CD4-positive, alpha-beta T cell treated with Interleukin-15 for 4 hours (primary cell): ENCODE measurements around the gene WDR37.

ENCODE experiments used
- DNase-seq: peaks from one replicate; pipeline ENCODE4 v3.0.0-alpha.2; 2020; ENCODE audit warnings: low spot score

Gene WDR37

DNA sequence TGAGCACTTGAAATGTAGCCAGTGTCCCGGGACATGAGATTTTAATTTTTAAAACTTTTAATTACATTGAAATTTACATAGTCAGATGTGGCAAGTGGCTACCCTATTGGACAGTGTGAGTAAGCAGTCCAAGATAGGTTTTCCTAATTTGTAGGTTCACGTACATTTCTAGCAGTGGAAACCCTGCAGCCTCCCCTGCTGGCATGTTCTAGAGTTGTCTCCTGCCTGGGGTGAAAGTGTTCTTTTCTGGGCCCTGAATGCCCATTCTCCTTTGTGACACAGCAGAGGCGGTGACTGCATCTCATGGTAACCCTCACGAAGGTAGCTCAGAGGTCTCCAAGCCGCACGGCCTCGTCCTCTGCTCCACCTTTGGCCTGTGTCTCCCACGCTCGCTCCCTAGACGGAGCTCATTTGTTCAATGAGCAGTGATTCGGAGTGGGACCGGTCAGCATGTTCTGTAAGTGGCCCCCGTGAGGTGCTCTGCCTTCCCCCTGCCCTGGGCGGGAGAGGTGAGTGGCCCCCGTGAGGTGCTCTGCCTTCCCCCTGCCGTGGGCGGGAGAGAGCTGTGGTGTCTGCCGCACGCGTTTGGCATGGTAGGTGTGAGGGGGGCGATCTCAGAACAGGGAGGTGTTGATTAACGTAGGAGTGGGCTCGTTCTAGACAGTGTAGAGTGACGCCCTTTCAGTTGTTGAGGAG, 18.0 kb downstream of the WDR37 start:
- DNase-seq = no peak

DNA sequence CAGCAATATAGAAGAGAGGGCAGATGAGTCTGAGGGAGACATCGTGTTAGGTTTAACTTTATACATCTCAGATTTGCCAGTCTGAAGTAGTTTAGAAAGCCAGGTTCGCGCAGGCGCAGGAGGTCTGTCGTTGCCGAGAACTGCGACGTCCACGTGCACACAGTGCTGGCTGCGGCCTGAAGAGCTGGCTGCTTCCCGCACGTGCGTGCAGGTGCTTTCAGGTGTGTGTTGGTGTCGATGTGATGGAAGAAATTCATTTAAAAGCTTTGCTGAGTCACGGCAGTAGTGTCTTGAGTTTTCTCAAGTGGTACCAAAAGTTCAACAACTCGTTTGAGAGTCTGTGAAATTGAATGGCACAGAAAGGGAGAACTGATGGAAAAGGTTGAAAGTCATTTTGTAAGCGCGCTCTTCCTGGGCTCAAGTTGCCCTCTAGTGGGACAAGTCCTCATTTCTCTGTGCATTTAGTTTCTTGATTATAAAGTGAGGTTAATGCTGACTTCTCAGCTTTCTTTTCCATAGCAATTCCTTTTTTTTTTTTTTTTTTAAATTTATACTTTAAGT, 18.6 kb downstream of the WDR37 start:
- DNase-seq = peak; percentile 16

DNA sequence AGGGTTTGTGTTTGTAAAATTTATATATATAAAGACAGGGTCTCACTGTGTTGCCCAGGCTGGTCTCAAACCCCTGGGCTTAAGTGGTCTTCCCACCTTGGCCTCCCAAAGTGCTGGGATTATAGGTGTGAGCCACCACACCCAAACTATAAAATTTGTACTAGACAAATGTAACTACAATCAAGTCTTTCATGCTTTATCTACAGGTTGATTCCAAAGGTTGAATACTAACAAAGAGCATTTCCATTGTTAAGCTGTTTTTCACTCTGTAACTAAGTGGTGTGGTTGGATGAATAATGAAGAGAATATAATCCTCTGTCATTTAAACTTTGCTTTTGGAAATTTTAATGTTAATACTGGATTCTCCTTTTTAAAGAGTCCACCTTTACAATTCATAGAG, 22.5 kb downstream of the WDR37 start:
- DNase-seq = no peak

DNA sequence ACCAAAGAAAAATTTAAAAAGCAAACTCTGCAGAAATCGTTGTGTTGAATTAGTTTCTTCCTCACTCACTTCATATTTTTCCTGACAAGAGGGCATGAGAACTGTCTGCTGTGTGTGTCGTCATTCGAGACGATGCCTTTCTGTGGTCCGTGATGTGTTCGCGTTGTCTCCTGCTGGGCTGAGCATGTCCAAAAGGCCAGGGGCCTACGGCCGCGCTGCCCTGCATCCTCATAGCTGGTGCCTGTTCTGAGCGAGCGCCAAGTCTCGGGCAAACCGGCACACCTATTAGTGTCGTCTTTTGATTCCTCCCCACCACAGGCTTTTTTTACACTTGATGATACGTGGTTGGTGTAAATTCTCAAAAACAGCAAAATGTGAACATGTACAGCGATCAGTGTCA, 27.4 kb downstream of the WDR37 start:
- DNase-seq = no peak

DNA sequence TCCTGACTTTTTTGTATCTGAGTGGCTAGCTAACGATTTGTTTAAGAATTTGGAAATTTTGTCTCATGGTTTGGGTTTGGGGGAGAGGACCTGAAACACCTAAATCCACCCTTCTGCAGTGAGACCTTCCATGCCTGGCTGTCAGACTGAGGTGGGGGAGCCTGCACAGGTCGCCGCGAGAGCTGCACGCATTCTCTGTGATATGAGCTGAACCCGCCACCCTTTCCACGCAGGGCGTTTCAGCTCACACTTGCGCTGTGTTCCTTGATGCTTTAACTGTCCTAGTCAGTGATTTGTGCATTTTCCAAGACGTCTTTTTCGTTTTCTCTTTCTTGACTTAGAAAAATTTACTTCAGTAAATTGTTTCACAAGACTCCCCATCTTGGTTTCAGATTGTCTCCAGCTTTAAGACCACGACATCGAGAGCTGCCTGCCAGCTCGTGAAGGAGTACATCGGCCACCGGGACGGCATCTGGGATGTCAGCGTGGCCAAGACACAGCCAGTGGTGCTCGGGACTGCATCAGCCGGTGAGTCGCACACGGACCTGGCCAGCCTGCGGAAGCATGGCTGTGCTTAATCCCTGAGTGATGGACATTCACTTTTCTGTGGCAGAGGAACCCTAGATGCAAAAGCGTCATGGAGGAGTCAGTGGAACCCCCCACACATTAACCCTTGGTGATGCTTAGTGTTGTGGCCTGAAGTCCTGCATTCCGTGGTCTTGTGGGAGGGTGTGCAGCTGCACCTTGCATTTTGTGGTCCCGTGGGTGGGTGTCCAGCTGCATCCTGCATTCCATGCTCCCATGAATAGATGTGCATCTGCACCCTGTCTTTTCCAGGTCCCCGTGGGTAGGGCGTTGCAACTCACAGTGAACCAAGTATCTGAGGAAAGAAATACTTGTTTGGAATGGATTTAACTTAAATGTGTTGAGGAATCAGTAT, 28.1 kb downstream of the WDR37 start:
- DNase-seq = no peak

DNA sequence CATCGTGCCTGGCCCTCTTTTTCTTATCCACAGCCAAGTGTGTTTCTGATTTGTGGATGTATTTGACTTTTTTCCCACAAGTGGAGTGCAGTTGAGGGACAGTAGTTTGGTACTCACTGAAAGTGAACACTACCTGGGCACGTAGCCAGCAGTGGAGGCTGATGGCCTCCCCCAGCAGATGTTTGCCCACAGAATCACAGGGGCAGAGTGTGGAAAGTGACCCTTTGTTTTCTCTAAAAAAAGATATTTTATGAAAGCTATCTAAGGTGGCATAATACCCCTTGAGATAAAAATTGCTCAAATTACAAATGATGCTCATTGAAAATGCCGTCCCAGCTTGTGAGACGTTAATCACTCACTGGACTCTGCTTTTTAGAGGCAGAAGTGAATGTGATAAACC, 29.1 kb downstream of the WDR37 start:
- no peak for DNase-seq

DNA sequence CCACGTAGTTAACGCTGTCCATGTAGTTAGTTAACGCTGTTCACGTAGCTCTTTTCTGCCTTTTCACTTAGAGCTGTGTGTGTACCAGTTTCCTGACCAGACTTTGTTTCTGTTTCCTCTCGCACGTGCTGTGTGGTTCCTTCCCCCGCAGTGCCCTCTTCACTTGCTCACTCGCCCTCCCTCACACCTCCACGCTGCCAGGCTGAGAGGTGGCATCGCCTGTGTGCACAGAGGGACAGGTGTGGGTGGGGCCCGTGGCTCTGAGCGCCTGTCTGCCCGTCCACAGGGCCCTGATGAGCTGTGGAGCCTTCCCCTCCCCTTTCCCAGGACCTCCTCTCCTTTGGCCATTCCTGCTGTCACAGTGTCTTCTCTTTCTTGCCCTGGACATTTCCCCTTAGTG, 30.6 kb downstream of the WDR37 start:
- DNase-seq = no peak

DNA sequence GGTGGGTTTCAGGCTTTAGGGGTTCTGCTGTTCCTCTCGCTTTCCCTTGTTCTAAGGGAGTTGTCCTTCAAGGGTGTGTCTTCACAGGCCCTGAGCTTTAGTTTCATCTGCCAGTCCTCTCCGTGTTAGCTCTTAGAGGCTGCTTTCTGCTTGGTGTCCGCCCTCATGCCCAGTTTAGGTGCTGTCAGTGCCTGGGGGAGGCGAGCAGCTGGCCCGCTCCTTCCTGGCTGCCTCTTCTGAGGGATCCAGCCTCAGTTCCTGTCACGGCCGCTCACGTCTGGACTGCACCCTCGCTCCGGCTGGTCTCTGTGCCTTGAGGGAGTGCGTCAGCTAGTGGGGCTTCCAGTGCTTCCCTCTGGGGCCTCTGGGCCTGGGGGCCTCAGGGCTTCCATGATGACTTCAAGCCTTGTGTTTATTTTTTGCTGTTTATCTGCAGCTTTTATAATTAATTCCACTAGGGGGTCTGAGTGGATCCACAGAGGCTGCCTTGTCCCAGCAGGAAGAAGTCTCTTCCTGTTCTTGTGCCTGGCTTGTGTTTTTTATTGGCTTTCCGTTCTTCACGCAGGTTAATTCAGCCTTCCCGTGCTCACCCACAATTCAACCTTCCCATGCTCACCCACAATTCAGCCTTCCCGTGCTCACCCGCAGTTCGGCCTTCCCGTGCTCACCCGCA, 33.0 kb downstream of the WDR37 start:
- no peak for DNase-seq

DNA sequence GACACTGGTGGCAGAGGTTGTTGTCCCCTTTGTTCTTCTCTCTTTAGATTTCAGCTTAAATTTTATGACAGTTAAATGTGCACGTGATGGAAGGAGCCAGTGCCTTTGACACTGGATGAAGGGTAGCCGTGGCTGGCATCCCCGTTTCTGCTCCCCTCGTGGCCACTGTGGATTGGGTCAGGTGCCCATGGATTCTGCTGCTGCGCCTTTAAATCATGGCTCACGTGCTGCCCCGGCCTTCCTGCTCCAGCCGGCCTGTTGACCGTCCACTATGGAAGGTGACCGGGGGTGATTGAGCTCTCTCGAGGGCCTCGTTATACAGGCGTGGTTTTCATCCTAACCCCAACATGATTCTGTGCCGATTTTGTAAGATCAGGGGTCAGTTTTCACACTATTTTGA, 34.5 kb downstream of the WDR37 start:
- no peak for DNase-seq

DNA sequence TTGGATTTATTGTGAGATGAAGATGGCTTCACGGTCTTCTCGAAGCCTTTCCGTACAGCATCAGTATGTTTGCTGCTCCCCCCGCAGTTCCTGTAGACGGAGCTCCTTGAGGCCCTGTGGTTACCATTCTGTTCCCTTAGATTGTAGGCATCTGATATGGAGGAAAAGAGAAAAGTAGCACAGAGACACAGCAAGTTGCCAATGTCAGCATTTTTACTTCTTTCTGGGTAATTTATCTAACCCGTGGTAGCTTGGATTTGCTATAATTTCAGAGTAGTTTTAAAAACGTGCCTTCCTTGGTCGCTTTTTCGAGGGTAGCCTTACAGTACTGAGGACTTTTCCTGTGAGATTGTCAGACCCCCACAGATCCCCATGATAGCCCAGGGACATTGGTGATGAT, 37.5 kb downstream of the WDR37 start:
- DNase-seq = no peak

DNA sequence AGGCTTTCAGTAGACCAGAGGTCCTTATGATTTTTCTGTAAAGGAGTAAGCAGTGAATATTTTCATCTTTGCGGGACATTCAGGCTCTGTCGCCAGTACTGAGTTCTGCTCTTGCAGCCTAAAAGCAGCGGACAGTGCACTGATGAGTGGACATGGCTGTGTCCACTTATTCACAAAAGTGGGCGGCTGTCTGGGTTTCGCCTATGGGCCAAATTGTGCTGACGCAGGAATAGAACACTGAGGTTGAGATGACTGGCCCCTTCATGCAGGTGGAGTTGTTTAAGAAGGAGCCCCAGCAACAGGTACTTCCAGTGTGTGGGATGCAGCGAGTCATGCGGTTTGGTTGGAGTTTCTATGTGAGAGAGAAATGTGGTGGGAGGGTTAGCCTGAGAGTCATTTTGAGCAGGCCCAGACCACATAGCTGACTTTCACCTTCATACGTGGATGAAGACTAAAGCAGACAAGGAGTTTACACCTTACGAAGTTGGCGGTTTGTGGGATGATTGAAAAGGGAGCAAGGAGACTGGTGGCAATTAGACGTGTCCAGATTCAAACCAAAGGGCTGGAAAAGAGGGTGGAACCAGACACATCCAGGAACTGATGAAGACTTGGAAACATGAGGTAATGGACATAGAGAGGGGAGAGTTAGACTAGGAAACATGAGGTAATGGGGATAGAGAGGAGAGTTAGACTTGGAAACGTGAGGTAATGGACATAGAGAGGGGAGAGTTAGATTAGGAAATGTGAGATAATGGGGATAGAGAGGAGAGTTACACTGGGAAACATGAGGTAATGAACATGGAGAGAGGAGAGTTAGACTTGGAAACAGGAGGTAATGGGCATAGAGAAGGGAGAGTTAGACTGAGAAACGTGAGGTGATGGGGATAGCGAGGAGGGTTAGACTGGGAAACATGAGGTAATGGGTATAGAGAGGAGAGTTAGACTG, 38.2 kb downstream of the WDR37 start:
- no peak for DNase-seq

DNA sequence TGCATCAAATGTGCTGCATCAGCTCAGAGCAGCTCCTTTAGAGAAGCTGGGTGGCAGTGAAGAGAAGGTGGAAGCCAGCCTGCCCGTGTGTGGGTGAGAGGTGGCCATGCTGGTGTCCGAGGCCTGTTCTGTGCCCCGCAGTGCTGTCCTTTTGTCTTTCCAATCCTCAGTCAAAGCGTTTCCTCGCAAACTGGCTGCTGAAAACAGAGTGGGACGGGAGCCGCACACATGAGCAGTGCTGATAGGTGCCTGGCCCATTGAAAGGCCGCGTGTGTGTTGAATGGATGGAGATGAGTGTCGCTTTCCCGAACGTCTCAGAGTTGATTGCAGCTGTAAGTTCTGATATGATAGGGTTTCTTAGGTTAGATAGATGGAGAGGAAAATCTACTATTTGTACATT, 39.3 kb downstream of the WDR37 start:
- no peak for DNase-seq

DNA sequence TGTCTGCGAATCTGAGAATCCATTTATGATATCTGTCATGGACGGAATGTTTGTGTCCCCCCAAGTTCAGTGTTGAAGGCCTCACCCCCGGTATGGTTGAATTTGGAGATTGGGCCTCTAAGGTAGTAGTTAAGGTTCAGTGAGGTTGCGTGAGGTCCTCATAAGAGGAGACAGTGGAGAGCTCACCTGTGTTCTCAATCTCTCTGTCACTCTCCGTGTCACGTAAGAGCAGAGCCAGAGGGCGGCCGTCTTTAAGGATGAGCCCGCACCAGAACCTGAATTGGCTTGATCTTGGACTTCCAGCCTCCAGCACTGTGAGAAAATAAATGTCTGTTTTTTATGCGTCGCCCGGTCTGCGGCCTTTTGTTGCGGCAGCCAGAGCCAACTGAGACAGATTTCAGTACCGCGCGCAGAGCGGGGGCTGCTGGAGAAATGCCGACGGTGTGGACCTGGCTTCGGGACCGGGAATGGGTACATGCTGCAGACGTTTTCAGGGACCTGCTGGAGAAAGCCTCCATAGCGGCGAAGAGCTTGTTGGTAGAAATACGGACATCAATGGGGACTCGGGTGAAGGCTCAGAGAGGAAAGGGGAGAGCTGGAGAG, 40.2 kb downstream of the WDR37 start:
- no peak for DNase-seq

DNA sequence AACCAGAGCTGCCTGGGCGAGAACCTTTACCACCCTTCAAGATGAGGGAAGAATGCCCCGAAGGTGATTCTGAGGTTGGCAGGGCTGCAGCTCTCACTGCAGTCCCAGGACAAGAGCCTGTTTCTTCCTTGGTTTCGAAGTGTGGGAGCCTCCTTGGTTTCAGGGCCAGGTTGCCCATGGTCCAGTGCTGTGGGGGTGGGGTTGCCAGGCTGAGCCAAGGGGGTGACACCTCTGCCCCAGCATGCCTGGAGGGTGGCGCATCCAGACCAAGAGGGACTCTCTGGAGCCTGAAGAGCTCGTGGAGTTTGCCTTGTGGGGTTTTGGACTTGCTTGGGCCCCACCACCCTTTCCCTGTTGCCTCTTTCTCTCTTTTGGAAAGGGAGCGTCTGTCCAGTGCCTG, 41.3 kb downstream of the WDR37 start:
- DNase-seq = no peak

DNA sequence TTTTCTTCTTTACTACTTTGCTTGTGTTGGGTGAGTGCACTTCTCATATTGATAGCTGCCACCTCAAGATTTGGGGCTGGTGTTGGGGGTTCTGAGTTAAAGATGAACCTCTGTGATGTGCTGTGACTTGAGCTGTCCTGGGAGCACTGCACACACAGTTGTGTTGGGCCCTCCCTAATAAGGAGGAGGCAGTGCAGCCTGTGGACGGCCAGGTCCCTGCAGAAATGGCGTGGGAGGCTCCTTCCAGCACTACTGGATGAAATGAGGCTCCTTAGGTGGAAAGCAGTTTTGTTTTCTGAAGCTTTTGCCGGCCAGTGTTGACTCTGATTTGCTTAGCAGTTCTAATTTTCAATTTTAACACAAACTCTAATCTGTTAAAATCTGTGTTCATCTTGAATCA, 44.0 kb downstream of the WDR37 start:
- DNase-seq = no peak

DNA sequence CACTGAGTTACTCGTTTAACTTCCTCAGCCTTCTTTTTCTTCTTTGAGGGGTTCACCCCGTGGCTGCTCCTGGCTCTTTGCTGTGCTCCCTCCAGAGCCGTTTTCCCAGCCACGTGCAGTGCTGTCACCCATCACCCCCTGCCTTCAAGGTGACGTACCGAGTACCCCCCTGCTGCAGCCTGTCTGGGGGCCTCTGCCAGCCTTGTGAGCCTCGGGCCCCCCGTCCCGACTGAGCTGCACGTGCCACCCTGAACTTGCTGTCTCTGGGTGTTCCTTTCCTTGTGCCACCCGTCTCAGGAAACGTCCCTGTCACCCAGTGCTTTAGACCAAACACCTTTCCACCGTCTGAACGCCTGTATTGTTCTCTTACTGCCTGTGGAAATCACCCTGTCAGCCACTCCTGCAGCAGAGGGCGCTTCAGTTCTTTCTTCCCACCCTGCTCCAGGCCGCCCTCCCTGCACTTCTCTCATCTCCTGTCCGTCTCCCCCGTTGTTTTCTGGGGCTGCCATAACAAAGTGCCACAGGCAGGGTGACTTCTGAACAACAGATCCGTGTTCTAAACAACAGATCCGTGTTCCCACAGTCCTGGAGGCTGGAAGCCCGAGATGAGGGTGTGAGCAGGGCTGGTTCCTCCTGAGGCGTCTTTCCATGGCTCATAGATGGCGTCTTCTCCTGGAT, 44.6 kb downstream of the WDR37 start:
- no peak for DNase-seq

DNA sequence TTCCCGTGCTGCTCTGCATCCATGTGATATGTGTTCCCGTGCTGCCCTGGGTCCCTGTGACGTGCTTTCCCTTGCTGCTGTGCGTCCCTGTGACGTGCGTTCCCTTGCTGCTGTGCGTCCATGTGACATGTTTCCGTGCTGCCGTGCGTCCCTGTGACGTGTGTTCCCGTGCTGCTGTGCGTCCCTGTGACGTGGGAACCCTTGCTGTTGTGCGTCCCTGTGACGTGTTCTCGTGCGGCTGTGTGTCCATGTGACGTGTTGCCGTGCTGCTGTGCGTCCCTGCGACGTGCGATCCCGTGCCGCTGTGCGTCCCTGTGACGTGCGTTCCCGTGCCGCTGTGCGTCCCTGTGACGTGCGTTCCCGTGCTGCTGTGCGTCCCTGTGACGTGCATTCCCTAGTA, 45.8 kb downstream of the WDR37 start:
- no peak for DNase-seq

DNA sequence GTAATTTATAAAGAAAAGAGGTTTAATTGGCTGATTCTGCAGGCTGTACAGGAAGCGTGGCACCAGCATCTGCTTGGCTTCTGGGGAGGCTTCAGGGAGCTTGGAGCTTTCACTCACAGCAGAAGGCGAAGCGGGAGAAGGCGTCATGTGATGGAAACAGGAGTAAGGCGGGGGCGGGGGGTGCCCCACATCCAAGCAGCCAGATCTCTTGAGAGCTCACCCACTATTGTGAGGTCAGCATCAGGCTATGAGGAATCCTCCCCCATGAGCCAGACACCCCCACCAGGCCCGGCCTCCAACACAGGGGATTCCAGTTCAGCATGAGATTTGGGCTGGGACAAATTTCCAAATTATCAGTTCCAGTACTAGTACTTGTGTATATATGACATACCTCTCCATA, 46.2 kb downstream of the WDR37 start:
- no peak for DNase-seq

DNA sequence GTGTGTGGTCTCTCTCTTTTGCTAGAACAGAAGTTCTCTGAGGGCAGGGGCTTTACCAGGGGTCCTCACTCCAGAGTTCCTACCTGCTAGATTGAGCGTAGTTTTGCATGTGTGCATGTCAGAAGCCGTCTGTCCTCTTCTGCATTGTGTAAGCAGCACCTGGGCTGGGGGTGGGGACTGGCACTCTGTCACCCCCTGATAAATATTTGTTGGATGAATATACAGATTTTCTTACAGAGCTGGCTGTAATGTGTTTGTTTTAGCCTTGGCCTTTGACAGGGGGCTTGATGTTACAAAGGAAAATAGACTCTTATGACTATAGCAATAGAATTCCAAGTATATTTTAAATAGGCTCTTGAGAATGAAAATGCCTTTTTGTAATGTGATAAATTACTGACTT, 46.6 kb downstream of the WDR37 start:
- DNase-seq = no peak

DNA sequence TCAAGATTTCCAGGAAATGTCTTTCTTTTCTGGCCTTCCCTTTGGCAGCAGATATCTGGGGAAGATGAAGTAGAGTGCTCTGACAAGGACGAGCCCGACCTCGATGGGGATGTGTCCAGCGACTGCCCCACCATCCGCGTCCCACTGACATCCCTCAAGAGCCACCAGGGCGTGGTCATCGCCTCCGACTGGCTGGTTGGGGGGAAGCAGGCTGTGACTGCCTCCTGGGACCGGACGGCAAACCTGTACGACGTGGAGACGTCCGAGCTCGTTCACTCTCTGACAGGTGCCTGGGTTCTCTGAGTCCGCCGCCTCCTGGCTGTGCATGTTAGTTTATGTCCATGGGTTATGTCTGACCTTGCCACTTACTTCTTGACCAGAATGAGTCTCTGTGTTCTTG, 47.4 kb downstream of the WDR37 start:
- DNase-seq = no peak

DNA sequence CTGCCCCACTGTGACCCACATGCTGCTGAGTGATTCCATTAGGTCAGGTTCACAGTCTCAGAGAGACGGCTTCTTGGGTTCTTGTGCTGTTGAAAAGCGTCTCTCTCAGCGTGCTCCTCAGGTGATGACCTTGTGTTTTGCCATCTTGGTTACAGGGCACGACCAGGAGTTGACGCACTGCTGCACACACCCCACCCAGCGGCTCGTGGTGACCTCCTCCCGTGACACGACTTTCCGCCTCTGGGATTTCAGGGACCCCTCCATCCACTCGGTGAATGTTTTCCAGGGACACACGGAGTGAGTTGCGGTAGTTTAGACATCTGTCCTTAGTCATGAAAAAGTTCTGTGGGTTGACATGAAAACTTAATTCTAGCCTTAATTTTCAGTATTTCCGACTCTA, 48.8 kb downstream of the WDR37 start:
- no peak for DNase-seq
